ENCODE data around the gene PTGFR. TPM values are rescaled to one million over a fixed set of nuclear protein-coding genes. Genes with fewer than 3 reads are reported as not detected.

PTGFR gene
- polyA plus RNA-seq, 3 donors = 0.43 to 0.88 TPM; not detected in 1

DNA sequence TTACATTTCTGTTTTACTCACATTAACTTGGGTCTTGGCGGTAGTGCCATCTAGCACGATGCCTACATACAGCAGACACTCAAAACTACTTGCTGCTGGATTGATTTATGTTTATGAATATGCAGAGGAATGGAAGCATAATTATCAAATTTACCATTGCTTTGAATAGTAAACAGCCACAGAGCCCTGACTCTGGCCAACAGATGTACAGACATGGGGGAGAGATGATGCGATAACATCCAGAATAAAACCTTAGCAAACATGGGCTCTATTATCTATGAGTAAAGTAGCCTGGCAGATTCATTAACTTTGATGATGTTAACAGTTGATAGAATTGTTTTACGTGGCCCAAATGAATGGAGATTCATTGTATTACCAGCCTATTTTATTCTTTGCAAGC, 42.8 kb downstream of the PTGFR start:
- no peaks in the 10 kb centered on the region for H3K79me2 ChIP-seq (ENCODE audit: insufficient read depth, low read length)
- Mint-ChIP-seq H3K36me3 (no peaks in the 10 kb centered on the region), H3K4me1 (no peaks in the 10 kb centered on the region), H3K27me3 (ENCODE audit: low read depth in 3 of 3) (peaks cover 0 to 4% (median 0%) of the 10 kb centered on the region in 3 donors), H3K27ac (no peak overlapping the region), H3K4me3 (no peak overlapping the region), H3K9me3 (peaks cover 0 to 2% (median 0%) of the 10 kb centered on the region in 7 donors)
- no peak overlapping the region for H2AFZ ChIP-seq (ENCODE audit: insufficient read depth, low read depth, low read length, poor library complexity, severe bottlenecking)
- H3K4me3 ChIP-seq (replicated peaks in 1 of 3; ENCODE audit: low read depth in 2 of 3, low read length in 3 of 3) = no peak overlapping the region
- intact Hi-C loops (cut with micrococcal nuclease) = no loop called here
- no peaks in the 10 kb centered on the region for H3K27me3 ChIP-seq (ENCODE audit: control insufficient read depth in 2 of 2, insufficient read depth in 2 of 2, low read length in 2 of 2)
- no peak overlapping the region for H3K27ac ChIP-seq (ENCODE audit: low read depth in 1 of 2, low read length in 2 of 2)
- H3K9me3 ChIP-seq (replicated peaks in 1 of 2; ENCODE audit: control insufficient read depth in 1 of 2, insufficient read depth in 1 of 2, low read length in 2 of 2) = no peaks in the 10 kb centered on the region
- H3K9ac ChIP-seq (ENCODE audit: insufficient read depth, low read length, poor library complexity, severe bottlenecking) = no peak overlapping the region
- TF ChIP-seq, protein P1, sequence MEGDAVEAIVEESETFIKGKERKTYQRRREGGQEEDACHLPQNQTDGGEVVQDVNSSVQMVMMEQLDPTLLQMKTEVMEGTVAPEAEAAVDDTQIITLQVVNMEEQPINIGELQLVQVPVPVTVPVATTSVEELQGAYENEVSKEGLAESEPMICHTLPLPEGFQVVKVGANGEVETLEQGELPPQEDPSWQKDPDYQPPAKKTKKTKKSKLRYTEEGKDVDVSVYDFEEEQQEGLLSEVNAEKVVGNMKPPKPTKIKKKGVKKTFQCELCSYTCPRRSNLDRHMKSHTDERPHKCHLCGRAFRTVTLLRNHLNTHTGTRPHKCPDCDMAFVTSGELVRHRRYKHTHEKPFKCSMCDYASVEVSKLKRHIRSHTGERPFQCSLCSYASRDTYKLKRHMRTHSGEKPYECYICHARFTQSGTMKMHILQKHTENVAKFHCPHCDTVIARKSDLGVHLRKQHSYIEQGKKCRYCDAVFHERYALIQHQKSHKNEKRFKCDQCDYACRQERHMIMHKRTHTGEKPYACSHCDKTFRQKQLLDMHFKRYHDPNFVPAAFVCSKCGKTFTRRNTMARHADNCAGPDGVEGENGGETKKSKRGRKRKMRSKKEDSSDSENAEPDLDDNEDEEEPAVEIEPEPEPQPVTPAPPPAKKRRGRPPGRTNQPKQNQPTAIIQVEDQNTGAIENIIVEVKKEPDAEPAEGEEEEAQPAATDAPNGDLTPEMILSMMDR (IDR thresholded peaks at IDR 0.05) = no peak
- no peak for DNase-seq
- no peak overlapping the region for H3K4me2 ChIP-seq (replicated peaks; ENCODE audit: extremely low read depth, low read length, poor library complexity, severe bottlenecking)
- WGBS (ENCODE audit: insufficient coverage) = no CpG with 5 or more reads among the region's 4 CpGs
- no peaks in the 10 kb centered on the region for H4K20me1 ChIP-seq (ENCODE audit: insufficient read depth, low read length)
- H3K4me1 ChIP-seq (ENCODE audit: control insufficient read depth in 1 of 2, insufficient read depth in 2 of 2, low read length in 2 of 2) = no peaks in the 10 kb centered on the region
- no peaks in the 10 kb centered on the region for H3K36me3 ChIP-seq (replicated peaks in 1 of 2; ENCODE audit: control insufficient read depth in 1 of 2, insufficient read depth in 2 of 2, low read length in 2 of 2)

DNA sequence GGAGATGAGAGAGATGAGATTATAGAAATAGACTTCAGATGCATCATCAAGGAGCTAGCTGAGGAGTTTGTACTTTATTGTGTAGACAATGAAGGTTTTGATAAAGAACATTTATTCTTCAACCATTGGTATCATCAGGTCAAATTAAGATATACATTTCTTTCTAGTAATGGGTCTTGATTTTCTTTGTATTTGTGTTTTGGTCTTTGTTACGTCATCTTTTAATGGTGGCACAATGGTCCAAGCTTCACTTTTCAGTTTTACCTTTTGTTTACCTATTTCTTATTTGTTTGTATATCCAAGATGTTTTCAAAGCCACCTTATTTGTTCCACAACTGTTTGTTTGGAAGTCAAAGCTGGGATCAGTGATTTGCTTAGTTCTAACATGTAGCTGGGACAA, 44.5 kb downstream of the PTGFR start:
- no peaks in the 10 kb centered on the region for H3K36me3 Mint-ChIP-seq

More for the DNA sequence above, 44.5 kb downstream of the PTGFR start:
- no peak overlapping the region for H3K4me3 Mint-ChIP-seq
- TF ChIP-seq, protein P1 (IDR thresholded peaks at IDR 0.05) = no peak
- Histone ChIP-seq H3K79me2 (ENCODE audit: insufficient read depth, low read length) (no peaks in the 10 kb centered on the region), H4K20me1 (ENCODE audit: insufficient read depth, low read length) (no peaks in the 10 kb centered on the region), H3K36me3 (replicated peaks in 1 of 2; ENCODE audit: control insufficient read depth in 1 of 2, insufficient read depth in 2 of 2, low read length in 2 of 2) (no peaks in the 10 kb centered on the region), H3K4me2 (replicated peaks; ENCODE audit: extremely low read depth, low read length, poor library complexity, severe bottlenecking) (no peak overlapping the region), H3K4me1 (ENCODE audit: control insufficient read depth in 1 of 2, insufficient read depth in 2 of 2, low read length in 2 of 2) (no peaks in the 10 kb centered on the region), H3K4me3 (replicated peaks in 1 of 3; ENCODE audit: low read depth in 2 of 3, low read length in 3 of 3) (no peak overlapping the region), H3K9ac (ENCODE audit: insufficient read depth, low read length, poor library complexity, severe bottlenecking) (no peak overlapping the region), H3K9me3 (replicated peaks in 1 of 2; ENCODE audit: control insufficient read depth in 1 of 2, insufficient read depth in 1 of 2, low read length in 2 of 2) (no peaks in the 10 kb centered on the region), H2AFZ (ENCODE audit: insufficient read depth, low read depth, low read length, poor library complexity, severe bottlenecking) (no peak overlapping the region), H3K27me3 (ENCODE audit: control insufficient read depth in 2 of 2, insufficient read depth in 2 of 2, low read length in 2 of 2) (no peaks in the 10 kb centered on the region), H3K27ac (ENCODE audit: low read depth in 1 of 2, low read length in 2 of 2) (no peak overlapping the region)
- intact Hi-C loops (cut with micrococcal nuclease) = no loop called here
- H3K27me3 Mint-ChIP-seq (ENCODE audit: low read depth in 3 of 3) = peaks cover 0 to 2% (median 0%) of the 10 kb centered on the region in 3 donors
- H3K9me3 Mint-ChIP-seq = no peaks in the 10 kb centered on the region
- no CpG with 5 or more reads among the region's 1 CpG for WGBS (ENCODE audit: insufficient coverage)
- DNase-seq = no peak
- no peaks in the 10 kb centered on the region for H3K4me1 Mint-ChIP-seq
- no peak overlapping the region for H3K27ac Mint-ChIP-seq

All from CD14-positive monocyte (primary cell).